SK-N-SH (cell line): ENCODE results near the gene PCED1A.

Experiments used
- CTCF ChIP-seq: fragments of 200-600 bp; sonication (generic); IDR thresholded peaks from 2 replicates; pipeline ENCODE4 v1.6.1; 2017; ENCODE audit warnings: antibody characterized with exemption, mild to moderate bottlenecking, moderate library complexity
- GABPA ChIP-seq: IDR thresholded peaks from 2 replicates; pipeline ENCODE4 v1.4.0; 2012; ENCODE audit warnings: low read depth, mild to moderate bottlenecking
- GATA2 ChIP-seq: sonication (generic); formaldehyde crosslinking; IDR thresholded peaks from 2 replicates; pipeline ENCODE4 v1.5.0; 2020; ENCODE audit warnings: mild to moderate bottlenecking, missing genetic modification reagents
- MAX ChIP-seq: IDR thresholded peaks from 2 replicates; pipeline ENCODE4 v1.4.0; 2012; ENCODE audit warnings: low read depth
- NRF1 ChIP-seq: IDR thresholded peaks from 2 replicates; pipeline ENCODE4 v1.6.1; 2012; ENCODE audit warnings: low read depth, mild to moderate bottlenecking, low read length
- POLR2AphosphoS5 ChIP-seq: IDR thresholded peaks from 2 replicates; pipeline ENCODE4 v1.6.1; 2012; ENCODE audit warnings: low read depth, low read length
- RAD21 ChIP-seq: IDR thresholded peaks from 2 replicates; pipeline ENCODE4 v1.6.1; 2012; ENCODE audit warnings: mild to moderate bottlenecking, low read length
- REST ChIP-seq: IDR thresholded peaks from 2 replicates; pipeline ENCODE4 v1.6.1; 2012; ENCODE audit warnings: mild to moderate bottlenecking, low read depth, low read length, moderate library complexity
- RXRA ChIP-seq: IDR thresholded peaks from 2 replicates; pipeline ENCODE4 v1.4.0; 2012; ENCODE audit warnings: low read depth, mild to moderate bottlenecking, borderline replicate concordance
- TAF1 ChIP-seq: IDR thresholded peaks from 2 replicates; pipeline ENCODE4 v1.6.1; 2012; ENCODE audit warnings: low read depth, mild to moderate bottlenecking, low read length, moderate library complexity, borderline replicate concordance
- USF1 ChIP-seq: IDR thresholded peaks from 2 replicates; pipeline ENCODE4 v1.4.0; 2012; ENCODE audit warnings: low read depth, borderline replicate concordance
- ZBTB33 ChIP-seq: IDR thresholded peaks from 2 replicates; pipeline ENCODE4 v1.4.0; 2012; ENCODE audit warnings: low read depth, borderline replicate concordance

- TF ChIP-seq CTCF (no peak), GABPA (no peak), POLR2AphosphoS5 (no peak), ZBTB33 (no peak), NRF1 (no peak), RXRA (no peak), RAD21 (no peak), REST (no peak), GATA2 (no peak), MAX (no peak), USF1 (no peak), TAF1 (no peak)
Observed at GRCh38 chr20:2887715-2888114, 47.3 kb upstream of the PCED1A start.
